ENCODE data around the gene USB1. TPM values are rescaled to one million over a fixed set of nuclear protein-coding genes. Genes with fewer than 3 reads are reported as not detected.

The USB1 gene
- total RNA-seq, 1 experiment from 2014 or later = 91.2 TPM

DNA sequence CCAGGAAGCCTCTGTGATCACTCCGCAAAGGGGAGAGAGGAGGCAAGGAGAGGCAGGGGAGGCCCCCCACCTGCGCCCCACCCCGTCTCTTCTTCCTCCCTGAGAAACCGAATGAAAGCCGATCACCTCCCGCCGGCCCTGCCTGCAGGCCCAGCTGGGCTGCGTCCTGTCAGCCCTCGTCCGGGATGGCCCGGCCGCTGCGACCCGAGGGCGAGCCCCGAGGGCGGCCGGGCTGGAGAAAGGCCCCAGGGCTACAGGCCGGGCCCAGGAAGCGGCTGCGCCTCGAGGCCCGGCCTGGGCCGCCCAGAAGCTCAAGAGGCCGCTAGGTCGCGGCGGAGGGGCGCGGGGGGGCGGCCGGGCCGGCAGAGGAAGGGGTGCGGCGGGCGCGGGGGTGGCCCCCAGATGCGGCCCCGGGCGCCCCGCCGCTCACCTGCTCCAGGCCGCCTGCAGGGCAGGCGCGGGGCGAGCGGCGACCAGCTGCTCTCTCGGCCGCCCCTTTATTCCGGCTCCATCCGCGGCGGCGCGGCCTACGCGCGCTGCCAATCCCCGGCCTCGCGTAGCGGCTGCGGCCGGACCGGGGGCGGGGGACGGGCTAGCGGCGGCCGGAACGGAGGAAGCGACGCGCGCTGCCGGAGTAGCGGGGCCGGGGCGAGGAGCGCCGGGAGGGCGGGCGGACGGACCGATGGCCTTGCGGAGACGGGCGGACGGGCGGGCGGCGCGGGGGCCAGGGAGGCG lies 1.1 kb upstream of the USB1 start, which contains the start of gene ZNF319:
TSS of gene ZNF319 (minus strand) at position 702 of the 735 bp plus-strand sequence. CDS start 2,407 bp downstream, outside the sequence.
- Mint-ChIP-seq H3K27me3 (ENCODE audit: insufficient read depth, unreplicated experiment) (no peaks in the 10 kb centered on the region), H3K36me3 (ENCODE audit: insufficient read depth, unreplicated experiment) (peaks cover 35% of the 10 kb centered on the region), H3K9me3 (ENCODE audit: unreplicated experiment) (no peaks in the 10 kb centered on the region), H3K4me1 (ENCODE audit: low read depth, unreplicated experiment) (no peaks in the 10 kb centered on the region), H3K27ac (ENCODE audit: unreplicated experiment) (peak within 1 kb of the TSS; percentile 73), H3K4me3 (ENCODE audit: unreplicated experiment) (peak within 1 kb of the TSS; percentile 96)
- Histone ChIP-seq H3K27me3 (replicated peaks; ENCODE audit: control insufficient read depth, insufficient read depth, low read length) (no peaks in the 10 kb centered on the region), H3K9me3 (no peaks in the 10 kb centered on the region), H3K4me1 (peaks cover 17% of the 10 kb centered on the region), H3K36me3 (ENCODE audit: control insufficient read depth, insufficient read depth, low read length) (no peaks in the 10 kb centered on the region), H3K4me3 (ENCODE audit: low read depth, low read length) (peak within 1 kb of the TSS; percentile 88)
- no TSS peak for BruUV-seq (replicated peaks)
- intact Hi-C loops (cut with micrococcal nuclease; ENCODE audit: unreplicated experiment) = loop anchor here (1.0 to 5.0 kb wide), 3 partner anchors 101 to 223 kb away; no protein-coding TSS in a partner anchor
- DNase-seq = no peak
- ChIA-PET POLR2A (interaction anchor here (0.9 to 1.6 kb wide), 2 partner anchors 9 to 26 kb away, joined by 3 to 6 read pairs; partner anchors contain the start of gene MMP15), CTCF (interaction anchor here (0.6 to 2.4 kb wide), 13 partner anchors 12 to 424 kb away, joined by 3 to 13 read pairs (median 3); partner anchors contain the start of gene MMP15)
- TF ChIP-seq, protein P1, sequence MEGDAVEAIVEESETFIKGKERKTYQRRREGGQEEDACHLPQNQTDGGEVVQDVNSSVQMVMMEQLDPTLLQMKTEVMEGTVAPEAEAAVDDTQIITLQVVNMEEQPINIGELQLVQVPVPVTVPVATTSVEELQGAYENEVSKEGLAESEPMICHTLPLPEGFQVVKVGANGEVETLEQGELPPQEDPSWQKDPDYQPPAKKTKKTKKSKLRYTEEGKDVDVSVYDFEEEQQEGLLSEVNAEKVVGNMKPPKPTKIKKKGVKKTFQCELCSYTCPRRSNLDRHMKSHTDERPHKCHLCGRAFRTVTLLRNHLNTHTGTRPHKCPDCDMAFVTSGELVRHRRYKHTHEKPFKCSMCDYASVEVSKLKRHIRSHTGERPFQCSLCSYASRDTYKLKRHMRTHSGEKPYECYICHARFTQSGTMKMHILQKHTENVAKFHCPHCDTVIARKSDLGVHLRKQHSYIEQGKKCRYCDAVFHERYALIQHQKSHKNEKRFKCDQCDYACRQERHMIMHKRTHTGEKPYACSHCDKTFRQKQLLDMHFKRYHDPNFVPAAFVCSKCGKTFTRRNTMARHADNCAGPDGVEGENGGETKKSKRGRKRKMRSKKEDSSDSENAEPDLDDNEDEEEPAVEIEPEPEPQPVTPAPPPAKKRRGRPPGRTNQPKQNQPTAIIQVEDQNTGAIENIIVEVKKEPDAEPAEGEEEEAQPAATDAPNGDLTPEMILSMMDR (IDR thresholded peaks at IDR 0.05; ENCODE audit: insufficient read depth in 1 of 2, low read depth in 1 of 2, low read length in 1 of 2, severe bottlenecking in 1 of 2, unreplicated experiment in 1 of 2) = no peak

DNA sequence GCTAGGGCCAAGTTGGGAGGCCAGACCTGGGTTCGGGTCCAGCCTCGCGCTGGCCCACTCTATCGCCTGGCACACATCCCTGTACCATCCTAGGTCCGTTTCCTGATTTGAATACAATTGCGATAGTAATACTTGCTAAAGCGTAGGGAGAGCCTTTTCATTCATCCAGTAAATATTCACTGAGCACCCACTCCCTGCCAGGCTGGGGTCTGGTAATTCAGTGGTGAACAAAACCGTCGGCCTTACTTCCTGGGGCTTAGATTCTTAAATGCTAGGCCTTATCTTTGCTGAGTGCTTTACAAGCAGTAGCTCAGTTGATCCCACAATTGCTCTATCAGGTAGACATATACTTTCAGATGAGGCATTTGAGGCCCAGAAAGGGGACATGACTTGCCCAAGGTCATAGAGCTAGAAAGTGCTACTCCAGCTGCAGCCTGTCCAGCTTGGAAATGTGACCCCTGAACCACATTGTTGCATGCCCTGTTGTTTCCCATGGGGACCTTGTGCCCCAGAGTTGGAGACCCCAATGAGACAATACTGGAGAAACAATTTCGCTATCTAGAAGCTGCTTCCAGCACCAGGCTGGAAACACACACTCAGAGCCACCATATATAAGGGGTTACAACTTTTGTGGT lies 691 bp downstream of the USB1 start:
- TF ChIP-seq, protein P1 (IDR thresholded peaks at IDR 0.05; ENCODE audit: insufficient read depth in 1 of 2, low read depth in 1 of 2, low read length in 1 of 2, severe bottlenecking in 1 of 2, unreplicated experiment in 1 of 2) = no peak
- intact Hi-C loops (cut with micrococcal nuclease; ENCODE audit: unreplicated experiment) = loop anchor here (1.0 to 5.0 kb wide), 5 partner anchors 18 to 245 kb away; partner anchors contain the start of gene MMP15
- Histone ChIP-seq H3K9me3 (no peaks in the 10 kb centered on the region), H3K4me3 (ENCODE audit: low read depth, low read length) (peak overlapping the region; percentile 88), H3K36me3 (ENCODE audit: control insufficient read depth, insufficient read depth, low read length) (no peaks in the 10 kb centered on the region), H3K4me1 (peaks cover 17% of the 10 kb centered on the region), H3K27me3 (replicated peaks; ENCODE audit: control insufficient read depth, insufficient read depth, low read length) (no peaks in the 10 kb centered on the region)
- BruUV-seq (replicated peaks) = no TSS peak
- Mint-ChIP-seq H3K4me3 (ENCODE audit: unreplicated experiment) (peak overlapping the region; percentile 96), H3K4me1 (ENCODE audit: low read depth, unreplicated experiment) (no peaks in the 10 kb centered on the region), H3K36me3 (ENCODE audit: insufficient read depth, unreplicated experiment) (peaks cover 47% of the 10 kb centered on the region), H3K9me3 (ENCODE audit: unreplicated experiment) (no peaks in the 10 kb centered on the region), H3K27ac (ENCODE audit: unreplicated experiment) (peak overlapping the region; percentile 73), H3K27me3 (ENCODE audit: insufficient read depth, unreplicated experiment) (no peaks in the 10 kb centered on the region)
- no peak for DNase-seq
- ChIA-PET CTCF (interaction anchor here (0.6 to 2.4 kb wide), 6 partner anchors 22 to 503 kb away, joined by 3 to 13 read pairs (median 4); no protein-coding TSS in a partner anchor), POLR2A (interaction anchor here (0.6 to 1.0 kb wide), 2 partner anchors 36 to 127 kb away, joined by 5 to 7 read pairs; partner anchors contain the start of gene CFAP20)

DNA sequence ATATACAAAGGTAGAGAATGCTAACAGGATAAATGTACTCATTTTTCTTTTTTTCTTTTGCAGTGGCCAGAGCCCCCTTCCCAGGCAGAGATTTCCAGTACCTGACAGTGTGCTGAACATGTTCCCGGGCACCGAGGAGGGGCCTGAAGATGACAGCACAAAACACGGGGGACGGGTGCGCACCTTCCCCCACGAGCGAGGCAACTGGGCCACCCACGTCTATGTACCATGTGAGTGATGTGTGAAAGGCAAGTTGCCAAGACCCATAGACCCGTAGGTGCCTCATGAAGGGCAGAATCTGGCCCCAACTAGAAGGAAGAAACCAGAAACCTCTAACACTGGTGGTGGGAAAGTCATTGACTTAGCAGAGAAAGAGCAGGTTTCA lies 1.2 kb downstream of the USB1 start:
- Histone ChIP-seq H3K9me3 (no peaks in the 10 kb centered on the region), H3K4me1 (peaks cover 17% of the 10 kb centered on the region), H3K27me3 (replicated peaks; ENCODE audit: control insufficient read depth, insufficient read depth, low read length) (no peaks in the 10 kb centered on the region), H3K36me3 (ENCODE audit: control insufficient read depth, insufficient read depth, low read length) (no peaks in the 10 kb centered on the region), H3K4me3 (ENCODE audit: low read depth, low read length) (no peak overlapping the region)
- DNase-seq = no peak
- H3K27me3 Mint-ChIP-seq (ENCODE audit: insufficient read depth, unreplicated experiment) = no peaks in the 10 kb centered on the region
- H3K27ac Mint-ChIP-seq (ENCODE audit: unreplicated experiment) = no peak overlapping the region
- H3K4me1 Mint-ChIP-seq (ENCODE audit: low read depth, unreplicated experiment) = no peaks in the 10 kb centered on the region
- POLR2A ChIA-PET = no interaction called here
- CTCF ChIA-PET = no interaction called here
- intact Hi-C loops (cut with micrococcal nuclease; ENCODE audit: unreplicated experiment) = loop anchor here (5.0 kb wide), 2 partner anchors 205 to 225 kb away; no protein-coding TSS in a partner anchor
- H3K36me3 Mint-ChIP-seq (ENCODE audit: insufficient read depth, unreplicated experiment) = peaks cover 51% of the 10 kb centered on the region
- TF ChIP-seq, protein P1 (IDR thresholded peaks at IDR 0.05; ENCODE audit: insufficient read depth in 1 of 2, low read depth in 1 of 2, low read length in 1 of 2, severe bottlenecking in 1 of 2, unreplicated experiment in 1 of 2) = no peak
- no TSS peak for BruUV-seq (replicated peaks)
- H3K9me3 Mint-ChIP-seq (ENCODE audit: unreplicated experiment) = no peaks in the 10 kb centered on the region
- H3K4me3 Mint-ChIP-seq (ENCODE audit: unreplicated experiment) = peak overlapping the region; percentile 96

Data from Caco-2 (cell line).